Tibial nerve (tissue), 4 donors: ENCODE measurements around the gene NSRP1. TPM values are rescaled to one million over a fixed set of nuclear protein-coding genes. Genes with fewer than 3 reads are reported as not detected.

Source experiments
- DNase-seq, 2 donors: peaks; one replicate each; pipeline ENCODE4 v3.0.0-alpha.2; 2019; ENCODE audit warnings: low spot score in 2 of 2
- H3K27ac ChIP-seq, 4 donors: fragments of 200-600 bp; sonication (generic) in 3 of 4; one replicate each; pipeline ENCODE4 v1.5.1; 2017 to 2019; ENCODE audit warnings: mild to moderate bottlenecking in 1 of 4
- H3K27me3 ChIP-seq, 2 donors: fragments of 200-600 bp; sonication (generic) in 1 of 2; one replicate each; pipeline versions ENCODE4 v1.5.1 to v1.6.0; 2017 to 2019
- H3K36me3 ChIP-seq, 3 donors: fragments of 200-600 bp; sonication (generic); one replicate each; pipeline ENCODE4 v1.5.1; 2018 to 2019
- H3K4me1 ChIP-seq, 4 donors: fragments of 200-600 bp; sonication (generic) in 3 of 4; one replicate each; pipeline ENCODE4 v1.5.1; 2017 to 2019
- H3K4me3 ChIP-seq, 4 donors: fragments of 200-600 bp; sonication (generic) in 3 of 4; one replicate each; pipeline ENCODE4 v1.5.1; 2017 to 2019; ENCODE audit warnings: mild to moderate bottlenecking in 1 of 4, moderate library complexity in 1 of 4
- H3K9me3 ChIP-seq, 4 donors: fragments of 200-600 bp; sonication (generic) in 3 of 4; one replicate each; pipeline ENCODE4 v1.5.1; 2017 to 2019
- EP300 ChIP-seq, 2 donors: sonication (generic); formaldehyde crosslinking; IDR thresholded peaks; one replicate each; pipeline ENCODE4 v1.6.1; 2017; ENCODE audit warnings: antibody characterized with exemption in 2 of 2, mild to moderate bottlenecking in 1 of 2
- POLR2A ChIP-seq, 2 donors: fragments of 450-650 bp; IDR thresholded peaks; one replicate each; pipeline ENCODE4 v1.6.1; 2017; ENCODE audit warnings: antibody characterized with exemption in 2 of 2, mild to moderate bottlenecking in 2 of 2, moderate library complexity in 2 of 2
- WGBS, 2 donors: methylation state at CpG; one replicate each; pipeline ENCODE4 v1.1.5; 2018; 5-methylcytosine and 5-hydroxymethylcytosine counted together
- total RNA-seq, 4 donors: library from RNA; depleted of rRNA; stranded (reverse); fragments of >200 nt; gene quantifications; one replicate each; pipeline ENCODE4 v1.1.0, GENCODE V29; 2016
- TF ChIP-seq, protein P1 (sequence below), 5 experiments: fragments of 200-600 bp in 3 of 5; fragments of 450-650 bp in 2 of 5; sonication (generic) in 3 of 5; IDR thresholded peaks; one replicate each; pipeline ENCODE4 v1.5.1; 2016 to 2019; ENCODE audit warnings: antibody characterized with exemption in 5 of 5, mild to moderate bottlenecking in 3 of 5, moderate library complexity in 2 of 5

NSRP1 gene
- total RNA-seq, 4 donors from 2014 or later = 23.3 to 55.5 (median 34.4) TPM

DNA sequence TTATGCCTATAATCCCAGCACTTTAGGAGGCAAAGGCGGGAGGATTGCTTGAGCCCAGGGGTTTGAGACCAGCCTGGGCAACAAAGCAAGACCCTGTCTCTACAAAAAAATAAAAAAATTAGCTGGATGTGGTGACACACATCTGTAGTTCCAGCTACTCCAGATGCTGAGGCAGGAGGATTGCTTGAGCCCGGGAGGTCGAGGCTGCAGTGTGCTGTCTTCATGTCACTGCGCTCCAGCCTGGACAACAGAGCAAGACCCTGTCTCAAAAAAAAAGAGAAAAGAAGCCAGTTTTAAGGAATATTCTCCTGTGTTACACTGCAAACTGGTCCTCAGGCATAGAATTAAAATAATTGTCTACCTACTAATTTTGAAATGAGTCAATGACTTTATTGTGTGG lies 47.9 kb downstream of the NSRP1 start:
- TF ChIP-seq POLR2A (IDR thresholded peaks at IDR 0.05) = no peak
- no peak for TF ChIP-seq EP300 (IDR thresholded peaks at IDR 0.05)
- TF ChIP-seq, protein P1, sequence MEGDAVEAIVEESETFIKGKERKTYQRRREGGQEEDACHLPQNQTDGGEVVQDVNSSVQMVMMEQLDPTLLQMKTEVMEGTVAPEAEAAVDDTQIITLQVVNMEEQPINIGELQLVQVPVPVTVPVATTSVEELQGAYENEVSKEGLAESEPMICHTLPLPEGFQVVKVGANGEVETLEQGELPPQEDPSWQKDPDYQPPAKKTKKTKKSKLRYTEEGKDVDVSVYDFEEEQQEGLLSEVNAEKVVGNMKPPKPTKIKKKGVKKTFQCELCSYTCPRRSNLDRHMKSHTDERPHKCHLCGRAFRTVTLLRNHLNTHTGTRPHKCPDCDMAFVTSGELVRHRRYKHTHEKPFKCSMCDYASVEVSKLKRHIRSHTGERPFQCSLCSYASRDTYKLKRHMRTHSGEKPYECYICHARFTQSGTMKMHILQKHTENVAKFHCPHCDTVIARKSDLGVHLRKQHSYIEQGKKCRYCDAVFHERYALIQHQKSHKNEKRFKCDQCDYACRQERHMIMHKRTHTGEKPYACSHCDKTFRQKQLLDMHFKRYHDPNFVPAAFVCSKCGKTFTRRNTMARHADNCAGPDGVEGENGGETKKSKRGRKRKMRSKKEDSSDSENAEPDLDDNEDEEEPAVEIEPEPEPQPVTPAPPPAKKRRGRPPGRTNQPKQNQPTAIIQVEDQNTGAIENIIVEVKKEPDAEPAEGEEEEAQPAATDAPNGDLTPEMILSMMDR (IDR thresholded peaks at IDR 0.05) = no peak

DNA sequence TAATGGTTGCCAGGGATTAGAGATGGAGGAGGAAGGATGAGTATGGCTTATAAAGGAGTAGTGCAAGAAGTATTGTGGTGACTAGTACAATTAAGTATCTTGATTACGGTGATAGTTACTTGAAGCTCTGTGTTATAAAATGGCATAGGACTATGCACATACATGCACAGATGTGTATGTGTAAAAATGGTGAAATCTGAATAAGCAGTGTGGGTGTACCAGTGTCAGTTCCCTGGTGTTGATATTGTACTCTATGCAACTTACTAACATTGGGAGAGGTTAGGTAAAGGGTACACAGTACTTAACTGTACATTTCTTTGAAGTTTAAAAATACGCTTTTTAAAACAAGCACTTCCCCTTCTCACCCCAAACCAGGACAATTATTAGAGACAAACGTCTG lies 48.5 kb downstream of the NSRP1 start:
- no peak for DNase-seq
- Histone ChIP-seq H3K27me3 (no peaks in the 10 kb centered on the region), H3K9me3 (peaks cover 0 to 8% (median 0%) of the 10 kb centered on the region in 4 donors), H3K36me3 (peaks cover 0 to 24% (median 0%) of the 10 kb centered on the region in 3 donors), H3K4me3 (no peak overlapping the region), H3K27ac (no peak overlapping the region), H3K4me1 (no peaks in the 10 kb centered on the region)
- 75 to 77% methylated on average over 3 of the region's 3 CpGs for WGBS, 2 donors
- TF ChIP-seq, protein P1 (IDR thresholded peaks at IDR 0.05) = no peak
- no peak for TF ChIP-seq POLR2A (IDR thresholded peaks at IDR 0.05)
- TF ChIP-seq EP300 (IDR thresholded peaks at IDR 0.05) = no peak

More for the DNA sequence above, 47.9 kb downstream of the NSRP1 start:
- Histone ChIP-seq H3K4me3 (no peak overlapping the region), H3K27me3 (no peaks in the 10 kb centered on the region), H3K27ac (no peak overlapping the region), H3K4me1 (no peaks in the 10 kb centered on the region), H3K36me3 (peaks cover 0 to 30% (median 0%) of the 10 kb centered on the region in 3 donors), H3K9me3 (peaks cover 0 to 13% (median 0%) of the 10 kb centered on the region in 4 donors)
- WGBS, 2 donors = 93 to 97% methylated on average over 4 of the region's 4 CpGs
- DNase-seq = no peak

DNA sequence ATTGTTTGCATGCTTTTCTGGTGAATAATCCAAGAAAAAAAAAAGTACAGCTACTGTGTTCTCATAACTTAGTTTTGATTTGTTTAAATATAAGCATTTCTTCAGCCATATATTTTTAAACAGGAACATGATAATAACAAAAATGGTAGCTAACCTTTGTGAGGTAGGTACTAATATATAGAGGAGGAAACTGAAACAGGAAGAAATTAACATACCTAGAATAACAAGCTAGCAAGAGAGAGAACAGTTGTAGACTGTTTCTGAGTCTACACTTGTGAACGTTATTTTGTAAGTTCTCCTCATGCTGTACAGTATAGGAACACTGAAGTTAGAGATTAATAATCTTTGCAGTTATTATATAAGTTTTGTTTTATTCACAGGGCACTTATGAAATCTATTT lies 49.3 kb downstream of the NSRP1 start:
- whole genome bisulfite sequencing, 2 donors = 43 to 47% methylated on average over 1 of the region's 1 CpG
- no peaks in the 10 kb centered on the region for H3K4me1 ChIP-seq
- no peaks in the 10 kb centered on the region for H3K27me3 ChIP-seq
- no peaks in the 10 kb centered on the region for H3K9me3 ChIP-seq
- H3K27ac ChIP-seq = no peak overlapping the region
- DNase-seq = no peak
- no peak overlapping the region for H3K4me3 ChIP-seq
- peaks cover 0 to 16% (median 0%) of the 10 kb centered on the region in 3 donors for H3K36me3 ChIP-seq
- TF ChIP-seq EP300 (IDR thresholded peaks at IDR 0.05) (no peak), POLR2A (IDR thresholded peaks at IDR 0.05) (no peak)
- TF ChIP-seq, protein P1 (IDR thresholded peaks at IDR 0.05) = no peak

DNA sequence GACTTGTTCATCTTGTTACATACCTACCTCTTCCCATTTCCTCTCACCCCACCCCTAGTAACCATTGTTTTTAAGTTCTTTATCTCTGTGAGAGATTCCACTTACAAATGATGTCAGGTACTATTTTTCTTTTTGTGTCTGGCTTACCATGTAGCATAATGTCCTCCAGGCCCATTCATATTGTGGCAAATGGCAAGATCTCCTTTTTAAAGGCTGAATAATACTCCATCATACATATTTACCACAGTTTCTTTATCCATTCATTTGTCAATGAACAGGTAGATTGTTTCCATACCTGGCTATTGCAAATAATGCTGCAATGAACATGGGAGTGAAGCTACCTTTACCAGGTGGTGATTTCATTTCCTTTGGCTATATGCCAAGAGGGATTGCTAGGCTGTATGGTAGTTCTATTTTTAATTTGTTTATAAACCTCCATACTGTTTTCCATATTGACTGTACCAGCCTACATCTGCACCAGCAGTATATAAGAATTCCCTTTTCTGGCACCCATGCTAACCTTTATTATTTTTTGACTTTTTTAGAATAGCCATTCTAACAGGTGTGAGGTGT lies 53.9 kb downstream of the NSRP1 start:
- H3K9me3 ChIP-seq = no peaks in the 10 kb centered on the region
- TF ChIP-seq EP300 (IDR thresholded peaks at IDR 0.05) (no peak), POLR2A (IDR thresholded peaks at IDR 0.05) (no peak)
- TF ChIP-seq, protein P1 (IDR thresholded peaks at IDR 0.05) = no peak
- no peaks in the 10 kb centered on the region for H3K27me3 ChIP-seq
- no peak overlapping the region for H3K27ac ChIP-seq
- H3K4me1 ChIP-seq = no peaks in the 10 kb centered on the region
- DNase-seq = no peak
- no peak overlapping the region for H3K4me3 ChIP-seq
- peaks cover 0 to 32% (median 0%) of the 10 kb centered on the region in 3 donors for H3K36me3 ChIP-seq

DNA sequence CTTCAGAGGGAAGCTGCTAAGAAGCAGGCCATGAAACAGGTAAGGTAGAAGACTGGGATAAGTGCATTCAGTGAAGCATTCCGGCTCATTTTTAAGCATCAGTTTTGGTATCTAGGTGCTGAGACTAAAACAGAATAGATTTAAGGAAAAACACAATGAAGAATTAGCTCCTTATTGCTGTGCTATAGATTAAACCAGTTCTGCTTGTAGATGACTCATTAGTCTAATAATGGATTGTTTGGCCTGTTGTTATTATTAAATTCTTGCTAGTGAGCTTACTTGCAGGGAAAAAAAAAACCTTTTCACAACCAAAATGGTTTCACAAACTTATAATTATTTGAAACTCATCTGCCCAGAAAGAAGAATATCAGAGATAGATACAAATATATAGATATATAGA lies 55.9 kb downstream of the NSRP1 start:
- Histone ChIP-seq H3K36me3 (peaks cover 0 to 45% (median 0%) of the 10 kb centered on the region in 3 donors), H3K27me3 (no peaks in the 10 kb centered on the region), H3K9me3 (no peaks in the 10 kb centered on the region), H3K4me1 (no peaks in the 10 kb centered on the region), H3K27ac (no peak overlapping the region), H3K4me3 (no peak overlapping the region)
- TF ChIP-seq EP300 (IDR thresholded peaks at IDR 0.05) (no peak), POLR2A (IDR thresholded peaks at IDR 0.05) (no peak)
- TF ChIP-seq, protein P1 (IDR thresholded peaks at IDR 0.05) = no peak
- no peak for DNase-seq
- WGBS, 2 donors = 95 to 100% methylated on average over 1 of the region's 1 CpG
